Measurements from ENCODE around the gene NR4A3.
"Not testable (repeated sequence)": the region's sequence is repeated elsewhere in the genome, so short reads cannot be mapped to it uniquely, and the experiment has no call there.

Gene NR4A3

DNA sequence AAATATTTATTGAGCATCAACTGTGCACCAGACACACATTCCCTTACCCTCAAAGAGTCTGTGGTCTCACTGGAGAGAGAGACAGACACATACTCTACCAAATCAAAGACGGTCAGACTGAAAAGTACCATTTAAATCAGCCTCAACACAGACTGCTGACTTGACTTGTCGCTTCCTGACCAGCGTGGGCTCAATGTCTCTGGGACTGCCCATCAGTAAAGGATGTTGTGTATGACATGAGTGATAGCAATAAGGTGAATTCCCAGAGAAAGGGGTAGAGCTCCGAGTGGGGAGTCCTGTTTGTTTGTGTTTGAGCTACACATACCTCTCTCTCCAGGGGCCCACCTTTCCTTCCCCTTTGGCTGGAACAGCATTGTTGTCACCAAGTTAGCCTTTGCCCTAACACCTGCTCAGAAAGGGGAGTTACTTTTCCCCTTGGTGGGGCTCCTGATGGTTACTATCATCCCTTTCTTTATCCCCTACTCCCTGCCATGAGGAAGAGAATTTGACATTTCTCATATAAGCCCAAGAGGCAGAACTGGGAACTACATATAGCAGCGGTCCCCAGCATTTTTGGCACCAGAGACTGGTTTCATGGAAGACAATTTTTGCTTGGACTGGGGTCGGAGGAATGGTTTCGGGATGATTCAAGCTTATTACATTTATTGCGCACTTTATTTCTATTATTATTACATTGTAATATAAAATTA lies 33.9 kb downstream of the NR4A3 start:
- Histone ChIP-seq H3K36me3 (replicated peaks; ENCODE audit: insufficient read depth, low read length) (no peaks in the 10 kb centered on the region), H4K20me1 (ENCODE audit: insufficient read depth, low read length) (no peaks in the 10 kb centered on the region), H3K79me2 (ENCODE audit: low read length) (no peaks in the 10 kb centered on the region), H3K27me3 (replicated peaks; ENCODE audit: insufficient read depth, low read length) (no peaks in the 10 kb centered on the region), H3K9ac (ENCODE audit: low read length) (no peak overlapping the region), H3K4me1 (ENCODE audit: low read length) (peaks cover 24% of the 10 kb centered on the region), H3K9me2 (replicated peaks; ENCODE audit: insufficient read depth, low read length) (no peaks in the 10 kb centered on the region), H3F3A (ENCODE audit: insufficient read depth, low read length) (peaks cover 25% of the 10 kb centered on the region), H3K4me2 (ENCODE audit: low read depth, low read length) (no peak overlapping the region), H3K9me3 (replicated peaks; ENCODE audit: insufficient read depth, low read length) (no peaks in the 10 kb centered on the region), H3K27ac (ENCODE audit: low read length) (no peak overlapping the region), H2AFZ (ENCODE audit: low read length) (no peak overlapping the region), H3K4me3 (ENCODE audit: low read length) (no peak overlapping the region)
- no peak for DNase-seq
- TF ChIP-seq EZH2 (optimal IDR thresholded peaks at IDR 0.05; ENCODE audit: low read depth, low read length) = no peak
- no peak for TF ChIP-seq EZH2phosphoT487 (IDR thresholded peaks at IDR 0.05; ENCODE audit: low read length)
- TF ChIP-seq, protein P1, sequence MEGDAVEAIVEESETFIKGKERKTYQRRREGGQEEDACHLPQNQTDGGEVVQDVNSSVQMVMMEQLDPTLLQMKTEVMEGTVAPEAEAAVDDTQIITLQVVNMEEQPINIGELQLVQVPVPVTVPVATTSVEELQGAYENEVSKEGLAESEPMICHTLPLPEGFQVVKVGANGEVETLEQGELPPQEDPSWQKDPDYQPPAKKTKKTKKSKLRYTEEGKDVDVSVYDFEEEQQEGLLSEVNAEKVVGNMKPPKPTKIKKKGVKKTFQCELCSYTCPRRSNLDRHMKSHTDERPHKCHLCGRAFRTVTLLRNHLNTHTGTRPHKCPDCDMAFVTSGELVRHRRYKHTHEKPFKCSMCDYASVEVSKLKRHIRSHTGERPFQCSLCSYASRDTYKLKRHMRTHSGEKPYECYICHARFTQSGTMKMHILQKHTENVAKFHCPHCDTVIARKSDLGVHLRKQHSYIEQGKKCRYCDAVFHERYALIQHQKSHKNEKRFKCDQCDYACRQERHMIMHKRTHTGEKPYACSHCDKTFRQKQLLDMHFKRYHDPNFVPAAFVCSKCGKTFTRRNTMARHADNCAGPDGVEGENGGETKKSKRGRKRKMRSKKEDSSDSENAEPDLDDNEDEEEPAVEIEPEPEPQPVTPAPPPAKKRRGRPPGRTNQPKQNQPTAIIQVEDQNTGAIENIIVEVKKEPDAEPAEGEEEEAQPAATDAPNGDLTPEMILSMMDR (IDR thresholded peaks at IDR 0.05; ENCODE audit: low read length) = no peak

DNA sequence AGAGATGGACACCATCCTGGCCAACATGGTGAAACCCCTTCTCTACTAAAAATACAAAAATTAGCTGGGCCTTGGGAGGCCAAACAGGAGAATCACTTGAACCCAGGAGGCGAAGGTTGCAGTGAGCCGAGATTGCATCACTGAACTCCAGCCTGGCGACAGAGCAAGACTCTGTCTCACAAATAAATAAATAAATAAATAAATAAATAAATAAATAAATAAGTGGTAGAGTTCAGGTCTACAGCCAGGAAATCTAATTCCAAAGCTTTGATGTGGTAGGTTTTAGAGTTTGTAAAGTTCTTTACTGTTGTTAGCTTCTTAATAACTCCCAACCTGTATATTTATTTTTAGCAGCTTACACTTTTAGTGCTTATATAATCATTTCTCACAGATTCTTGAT lies 35.9 kb downstream of the NR4A3 start:
- not testable (repeated sequence) for H3K4me3 ChIP-seq (ENCODE audit: low read length); H3K27me3 ChIP-seq (replicated peaks; ENCODE audit: insufficient read depth, low read length); H3K9me3 ChIP-seq (replicated peaks; ENCODE audit: insufficient read depth, low read length); H3K4me1 ChIP-seq (ENCODE audit: low read length); H3K27ac ChIP-seq (ENCODE audit: low read length); H3F3A ChIP-seq (ENCODE audit: insufficient read depth, low read length); DNase-seq; H3K9ac ChIP-seq (ENCODE audit: low read length); H3K9me2 ChIP-seq (replicated peaks; ENCODE audit: insufficient read depth, low read length); H3K36me3 ChIP-seq (replicated peaks; ENCODE audit: insufficient read depth, low read length); H3K79me2 ChIP-seq (ENCODE audit: low read length); H4K20me1 ChIP-seq (ENCODE audit: insufficient read depth, low read length); H3K4me2 ChIP-seq (ENCODE audit: low read depth, low read length); H2AFZ ChIP-seq (ENCODE audit: low read length)

DNA sequence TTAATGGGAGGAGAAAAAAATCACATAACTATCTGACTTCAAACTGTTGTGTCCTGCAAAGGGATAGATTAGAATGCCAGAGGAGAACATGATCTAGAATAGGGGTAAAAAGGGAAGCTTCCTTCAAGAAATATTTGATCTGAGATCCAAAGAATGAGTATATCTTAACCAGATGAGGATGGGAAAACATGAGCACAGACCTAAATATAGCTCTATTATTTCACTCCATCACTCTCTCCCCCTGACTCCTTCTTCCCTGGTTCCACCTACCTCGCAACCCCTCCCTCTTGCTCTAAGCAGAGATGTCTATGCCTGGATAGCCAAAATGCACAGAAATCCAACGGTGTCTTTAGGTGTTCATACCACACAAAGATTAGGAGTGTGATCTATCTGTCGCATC lies 36.4 kb downstream of the NR4A3 start:
- no peaks in the 10 kb centered on the region for H3K36me3 ChIP-seq (replicated peaks; ENCODE audit: insufficient read depth, low read length)
- no peaks in the 10 kb centered on the region for H3K9me2 ChIP-seq (replicated peaks; ENCODE audit: insufficient read depth, low read length)
- H3K9ac ChIP-seq (ENCODE audit: low read length) = no peak overlapping the region
- H3K4me1 ChIP-seq (ENCODE audit: low read length) = peaks cover under 1% of the 10 kb centered on the region
- TF ChIP-seq EZH2 (optimal IDR thresholded peaks at IDR 0.05; ENCODE audit: low read depth, low read length) (no peak), EZH2phosphoT487 (IDR thresholded peaks at IDR 0.05; ENCODE audit: low read length) (no peak)
- TF ChIP-seq, protein P1 (IDR thresholded peaks at IDR 0.05; ENCODE audit: low read length) = no peak
- no peak overlapping the region for H3K4me2 ChIP-seq (ENCODE audit: low read depth, low read length)
- no peak overlapping the region for H2AFZ ChIP-seq (ENCODE audit: low read length)
- H3K79me2 ChIP-seq (ENCODE audit: low read length) = no peaks in the 10 kb centered on the region
- peaks cover under 1% of the 10 kb centered on the region for H3F3A ChIP-seq (ENCODE audit: insufficient read depth, low read length)
- H3K27ac ChIP-seq (ENCODE audit: low read length) = no peak overlapping the region
- no peaks in the 10 kb centered on the region for H3K9me3 ChIP-seq (replicated peaks; ENCODE audit: insufficient read depth, low read length)
- H3K27me3 ChIP-seq (replicated peaks; ENCODE audit: insufficient read depth, low read length) = no peaks in the 10 kb centered on the region
- no peak overlapping the region for H3K4me3 ChIP-seq (ENCODE audit: low read length)
- DNase-seq = no peak
- H4K20me1 ChIP-seq (ENCODE audit: insufficient read depth, low read length) = no peaks in the 10 kb centered on the region

DNA sequence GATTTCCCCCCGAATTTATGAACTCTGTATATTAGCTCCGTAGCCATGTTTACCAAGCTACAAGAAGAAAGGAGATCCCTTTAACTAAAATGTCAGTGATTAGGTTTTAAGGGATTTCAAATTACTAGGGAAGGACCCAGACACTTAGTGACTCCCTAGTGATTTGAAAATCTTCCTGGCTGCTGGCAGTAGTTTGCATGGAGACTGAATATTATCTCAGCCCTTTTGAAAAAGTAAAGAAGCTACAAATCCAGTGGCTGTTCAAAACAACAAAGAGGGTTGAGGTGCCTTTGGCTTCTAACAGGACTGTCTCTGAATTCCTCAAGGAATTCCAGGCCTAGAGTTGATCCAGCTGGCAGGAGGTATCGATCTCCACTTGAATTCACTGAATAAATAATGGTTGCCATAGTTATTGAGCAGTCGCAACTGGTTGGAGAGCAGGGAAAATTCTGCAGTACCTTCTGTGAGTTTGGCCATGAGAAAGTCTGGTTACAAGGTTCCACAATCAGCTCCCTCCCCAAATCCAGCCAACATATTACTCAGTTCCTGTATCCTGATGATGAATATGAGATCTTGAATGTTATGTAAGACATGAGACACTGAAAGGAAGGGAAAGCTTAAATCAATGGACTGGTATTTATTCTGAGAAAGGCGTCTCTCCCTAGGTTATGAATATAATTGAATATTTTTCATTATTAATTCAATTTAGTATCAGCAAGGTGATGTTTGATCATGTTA lies 37.7 kb downstream of the NR4A3 start:
- no peak for DNase-seq
- no peaks in the 10 kb centered on the region for H3K36me3 ChIP-seq (replicated peaks; ENCODE audit: insufficient read depth, low read length)
- no peaks in the 10 kb centered on the region for H3K9me3 ChIP-seq (replicated peaks; ENCODE audit: insufficient read depth, low read length)
- no peaks in the 10 kb centered on the region for H3K79me2 ChIP-seq (ENCODE audit: low read length)
- H3K4me3 ChIP-seq (ENCODE audit: low read length) = no peak overlapping the region
- H3K9me2 ChIP-seq (replicated peaks; ENCODE audit: insufficient read depth, low read length) = no peaks in the 10 kb centered on the region
- H3K4me1 ChIP-seq (ENCODE audit: low read length) = no peaks in the 10 kb centered on the region
- H3K27ac ChIP-seq (ENCODE audit: low read length) = no peak overlapping the region
- no peak overlapping the region for H3K9ac ChIP-seq (ENCODE audit: low read length)
- H3K27me3 ChIP-seq (replicated peaks; ENCODE audit: insufficient read depth, low read length) = no peaks in the 10 kb centered on the region
- H4K20me1 ChIP-seq (ENCODE audit: insufficient read depth, low read length) = no peaks in the 10 kb centered on the region
- TF ChIP-seq EZH2phosphoT487 (IDR thresholded peaks at IDR 0.05; ENCODE audit: low read length) (no peak), EZH2 (optimal IDR thresholded peaks at IDR 0.05; ENCODE audit: low read depth, low read length) (no peak)
- TF ChIP-seq, protein P1 (IDR thresholded peaks at IDR 0.05; ENCODE audit: low read length) = no peak
- no peaks in the 10 kb centered on the region for H3F3A ChIP-seq (ENCODE audit: insufficient read depth, low read length)
- H3K4me2 ChIP-seq (ENCODE audit: low read depth, low read length) = no peak overlapping the region
- H2AFZ ChIP-seq (ENCODE audit: low read length) = no peak overlapping the region
